Measurements from ENCODE around the gene THAP11. TPM values are rescaled to one million over a fixed set of nuclear protein-coding genes. Genes with fewer than 3 reads are reported as not detected.

The THAP11 gene
- total RNA-seq, 1 experiment from 2014 or later: 46.5 TPM

DNA sequence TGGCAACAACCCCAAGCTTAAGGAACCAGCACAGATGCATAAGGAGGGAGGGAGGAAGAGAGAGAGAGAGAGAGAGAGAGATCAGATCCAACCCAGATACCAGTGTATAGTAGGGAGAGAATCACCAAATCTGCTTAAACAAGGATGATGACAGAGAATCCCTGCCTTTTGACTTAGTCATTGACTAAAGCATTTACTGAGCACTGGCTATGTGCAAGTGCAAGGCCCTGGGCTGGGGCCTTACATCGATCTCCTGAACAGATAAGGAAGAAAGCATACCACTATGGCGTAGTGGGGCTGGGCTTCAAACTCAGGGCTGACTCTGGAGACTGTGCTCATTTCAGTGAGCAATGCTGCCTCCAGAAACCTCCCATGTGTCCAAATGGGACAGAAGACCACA lies 19.6 kb upstream of the THAP11 start:
- CTCF ChIA-PET: interaction anchor here (0.7 to 1.1 kb wide), 2 partner anchors 41 to 43 kb away, joined by 3 to 5 read pairs; no protein-coding TSS in a partner anchor
- peaks cover 4% of the 10 kb centered on the region; the same call in 1 of the 2 replicates for H3K36me3 Mint-ChIP-seq
- POLR2A ChIA-PET: no interaction called here
- TF ChIP-seq, protein P1, sequence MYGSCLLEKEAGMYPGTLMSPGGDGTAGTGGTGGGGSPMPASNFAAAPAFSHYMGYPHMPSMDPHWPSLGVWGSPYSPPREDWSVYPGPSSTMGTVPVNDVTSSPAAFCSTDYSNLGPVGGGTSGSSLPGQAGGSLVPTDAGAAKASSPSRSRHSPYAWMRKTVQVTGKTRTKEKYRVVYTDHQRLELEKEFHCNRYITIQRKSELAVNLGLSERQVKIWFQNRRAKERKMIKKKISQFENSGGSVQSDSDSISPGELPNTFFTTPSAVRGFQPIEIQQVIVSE (CRISPR knock-in tag; IDR thresholded peaks at IDR 0.05; ENCODE audit: borderline replicate concordance): no peak
- TF ChIP-seq NR1H2 (CRISPR knock-in tag; IDR thresholded peaks at IDR 0.05): no peak
- TF ChIP-seq MLX (CRISPR knock-in tag; IDR thresholded peaks at IDR 0.05): no peak
- no peak for TF ChIP-seq NR3C1 (CRISPR knock-in tag; conservative IDR thresholded peaks at IDR 0.05; ENCODE audit: low read depth)
- TF ChIP-seq ZNF396 (CRISPR knock-in tag; IDR thresholded peaks at IDR 0.05; ENCODE audit: borderline replicate concordance): no peak
- TF ChIP-seq FOXP1 (CRISPR knock-in tag; IDR thresholded peaks at IDR 0.05; ENCODE audit: borderline replicate concordance): no peak
- no peak for TF ChIP-seq ZNF317 (CRISPR knock-in tag; IDR thresholded peaks at IDR 0.05; ENCODE audit: borderline replicate concordance, low read depth)
- no peak for TF ChIP-seq IRF1 (CRISPR knock-in tag; IDR thresholded peaks at IDR 0.05)
- TF ChIP-seq PRRX2 (CRISPR knock-in tag; IDR thresholded peaks at IDR 0.05): no peak
- no peak for TF ChIP-seq FOXP4 (CRISPR knock-in tag; IDR thresholded peaks at IDR 0.05)
- no peak for TF ChIP-seq NFYB (CRISPR knock-in tag; conservative IDR thresholded peaks at IDR 0.05; ENCODE audit: low read depth)
- no peak for TF ChIP-seq GRHL2 (CRISPR knock-in tag; IDR thresholded peaks at IDR 0.05; ENCODE audit: insufficient replicate concordance, severe bottlenecking)
- no peak for TF ChIP-seq JUN (CRISPR knock-in tag; IDR thresholded peaks at IDR 0.05)
- no peak for TF ChIP-seq ZNF512 (CRISPR knock-in tag; IDR thresholded peaks at IDR 0.05; ENCODE audit: borderline replicate concordance)
- TF ChIP-seq, protein P2, sequence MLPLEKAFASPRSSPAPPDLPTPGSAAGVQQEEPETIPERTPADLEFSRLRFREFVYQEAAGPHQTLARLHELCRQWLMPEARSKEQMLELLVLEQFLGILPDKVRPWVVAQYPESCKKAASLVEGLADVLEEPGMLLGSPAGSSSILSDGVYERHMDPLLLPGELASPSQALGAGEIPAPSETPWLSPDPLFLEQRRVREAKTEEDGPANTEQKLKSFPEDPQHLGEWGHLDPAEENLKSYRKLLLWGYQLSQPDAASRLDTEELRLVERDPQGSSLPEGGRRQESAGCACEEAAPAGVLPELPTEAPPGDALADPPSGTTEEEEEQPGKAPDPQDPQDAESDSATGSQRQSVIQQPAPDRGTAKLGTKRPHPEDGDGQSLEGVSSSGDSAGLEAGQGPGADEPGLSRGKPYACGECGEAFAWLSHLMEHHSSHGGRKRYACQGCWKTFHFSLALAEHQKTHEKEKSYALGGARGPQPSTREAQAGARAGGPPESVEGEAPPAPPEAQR (CRISPR knock-in tag; IDR thresholded peaks at IDR 0.05): no peak
- peaks cover 7% of the 10 kb centered on the region for H3K4me1 Mint-ChIP-seq
- no peak overlapping the region for H3K27ac Mint-ChIP-seq
- ATAC-seq: no peak
- DNase-seq (ENCODE audit: low spot score): no peak
- no peaks in the 10 kb centered on the region for H3K9me3 Mint-ChIP-seq
- H3K27me3 Mint-ChIP-seq (ENCODE audit: low read depth): no peaks in the 10 kb centered on the region
- H3K4me3 Mint-ChIP-seq: no peak overlapping the region

DNA sequence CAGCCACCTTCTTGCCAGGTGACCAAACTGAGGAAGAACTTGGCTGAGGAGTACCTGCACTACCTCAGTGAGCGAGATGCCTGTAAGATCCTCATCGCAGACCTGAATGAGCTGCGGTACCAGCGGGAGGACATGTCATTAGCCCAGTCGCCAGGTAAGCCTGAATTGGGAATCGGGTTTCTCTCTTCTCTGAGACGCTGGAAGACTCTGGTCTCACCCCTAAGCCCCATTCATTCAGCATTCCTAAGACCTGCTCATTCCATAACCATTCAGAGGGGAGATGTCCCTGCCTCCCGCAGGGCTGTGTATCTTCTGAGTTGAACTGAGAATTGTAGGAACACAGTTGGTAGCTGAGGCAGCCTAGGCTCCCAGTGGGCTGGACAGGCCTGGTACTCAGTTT lies 17.0 kb upstream of the THAP11 start:
- H3K4me1 Mint-ChIP-seq: peaks cover 7% of the 10 kb centered on the region
- no peak overlapping the region for H3K4me3 Mint-ChIP-seq
- POLR2A ChIA-PET: interaction anchor here (0.7 kb wide), 1 partner anchor 19 kb away, joined by 3 read pairs; the partner anchor contains the start of gene RANBP10
- no peaks in the 10 kb centered on the region for H3K27me3 Mint-ChIP-seq (ENCODE audit: low read depth)
- CTCF ChIA-PET: interaction anchor here (0.8 to 5.1 kb wide), 3 partner anchors 8 to 153 kb away, joined by 3 to 43 read pairs (median 4); no protein-coding TSS in a partner anchor
- H3K27ac Mint-ChIP-seq: peak overlapping the region; percentile 64; the same call in 1 of the 2 replicates
- H3K36me3 Mint-ChIP-seq: peaks cover 10% of the 10 kb centered on the region
- ATAC-seq: peak; percentile 64
- H3K9me3 Mint-ChIP-seq: no peaks in the 10 kb centered on the region
- DNase-seq (ENCODE audit: low spot score): no peak
- TF ChIP-seq TEAD1 (CRISPR knock-in tag; IDR thresholded peaks at IDR 0.05): no peak
- no peak for TF ChIP-seq USF2 (CRISPR knock-in tag; IDR thresholded peaks at IDR 0.05)
- TF ChIP-seq ZNF671 (CRISPR knock-in tag; IDR thresholded peaks at IDR 0.05): no peak
- TF ChIP-seq GTF2I (CRISPR knock-in tag; conservative IDR thresholded peaks at IDR 0.05): no peak
- no peak for TF ChIP-seq MXD4 (CRISPR knock-in tag; IDR thresholded peaks at IDR 0.05; ENCODE audit: borderline replicate concordance)
- TF ChIP-seq, protein P3, sequence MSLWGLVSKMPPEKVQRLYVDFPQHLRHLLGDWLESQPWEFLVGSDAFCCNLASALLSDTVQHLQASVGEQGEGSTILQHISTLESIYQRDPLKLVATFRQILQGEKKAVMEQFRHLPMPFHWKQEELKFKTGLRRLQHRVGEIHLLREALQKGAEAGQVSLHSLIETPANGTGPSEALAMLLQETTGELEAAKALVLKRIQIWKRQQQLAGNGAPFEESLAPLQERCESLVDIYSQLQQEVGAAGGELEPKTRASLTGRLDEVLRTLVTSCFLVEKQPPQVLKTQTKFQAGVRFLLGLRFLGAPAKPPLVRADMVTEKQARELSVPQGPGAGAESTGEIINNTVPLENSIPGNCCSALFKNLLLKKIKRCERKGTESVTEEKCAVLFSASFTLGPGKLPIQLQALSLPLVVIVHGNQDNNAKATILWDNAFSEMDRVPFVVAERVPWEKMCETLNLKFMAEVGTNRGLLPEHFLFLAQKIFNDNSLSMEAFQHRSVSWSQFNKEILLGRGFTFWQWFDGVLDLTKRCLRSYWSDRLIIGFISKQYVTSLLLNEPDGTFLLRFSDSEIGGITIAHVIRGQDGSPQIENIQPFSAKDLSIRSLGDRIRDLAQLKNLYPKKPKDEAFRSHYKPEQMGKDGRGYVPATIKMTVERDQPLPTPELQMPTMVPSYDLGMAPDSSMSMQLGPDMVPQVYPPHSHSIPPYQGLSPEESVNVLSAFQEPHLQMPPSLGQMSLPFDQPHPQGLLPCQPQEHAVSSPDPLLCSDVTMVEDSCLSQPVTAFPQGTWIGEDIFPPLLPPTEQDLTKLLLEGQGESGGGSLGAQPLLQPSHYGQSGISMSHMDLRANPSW (CRISPR knock-in tag; conservative IDR thresholded peaks at IDR 0.05; ENCODE audit: low read depth): no peak
